ENCODE results near the gene S100A4.

DNA sequence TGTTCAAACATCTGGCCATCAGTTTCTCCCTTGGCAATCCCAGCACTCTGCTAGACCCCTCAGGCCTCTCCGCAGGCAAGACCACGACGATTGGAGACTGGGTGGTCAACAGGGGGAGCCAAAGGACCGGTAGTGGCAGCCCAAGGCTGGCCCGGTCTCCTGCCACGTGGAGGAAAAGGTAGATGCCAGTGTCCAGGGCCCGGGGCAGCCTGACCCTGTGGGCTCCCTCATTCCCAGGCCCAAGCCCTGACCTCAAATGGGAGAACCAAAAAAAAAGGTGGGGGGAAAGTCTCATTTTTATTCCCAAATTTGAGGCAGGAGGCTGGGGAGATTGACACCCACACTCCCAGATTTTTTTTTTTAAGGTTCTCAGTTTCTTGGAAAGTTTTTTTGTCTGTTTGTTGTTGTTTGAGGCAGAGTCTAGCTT is 34.6 kb downstream of the S100A4 start:
- TF ChIP-seq POLR2AphosphoS5 (IDR thresholded peaks at IDR 0.05; ENCODE audit: low read depth, low read length) (peak; percentile 41), TCF7L2 (IDR thresholded peaks at IDR 0.05; ENCODE audit: borderline replicate concordance, extremely low read depth, insufficient read depth, insufficient read length) (no peak), EZH2 (IDR thresholded peaks at IDR 0.05) (no peak), RAD21 (IDR thresholded peaks at IDR 0.05; ENCODE audit: low read depth) (peak; percentile 100), CEBPB (IDR thresholded peaks at IDR 0.05; ENCODE audit: low read depth) (no peak), MAX (IDR thresholded peaks at IDR 0.05) (peak; percentile 99), REST (IDR thresholded peaks at IDR 0.05; ENCODE audit: low read depth) (no peak), JUND (IDR thresholded peaks at IDR 0.05) (no peak), ZNF274 (IDR thresholded peaks at IDR 0.05; ENCODE audit: low read depth, low read length) (no peak), POLR2A (IDR thresholded peaks at IDR 0.05; ENCODE audit: borderline replicate concordance, extremely low read depth, insufficient read depth, insufficient read length) (no peak), CBX3 (IDR thresholded peaks at IDR 0.05; ENCODE audit: low read depth) (no peak; the same call in none of the 2 replicates)
- TF ChIP-seq, protein P1, sequence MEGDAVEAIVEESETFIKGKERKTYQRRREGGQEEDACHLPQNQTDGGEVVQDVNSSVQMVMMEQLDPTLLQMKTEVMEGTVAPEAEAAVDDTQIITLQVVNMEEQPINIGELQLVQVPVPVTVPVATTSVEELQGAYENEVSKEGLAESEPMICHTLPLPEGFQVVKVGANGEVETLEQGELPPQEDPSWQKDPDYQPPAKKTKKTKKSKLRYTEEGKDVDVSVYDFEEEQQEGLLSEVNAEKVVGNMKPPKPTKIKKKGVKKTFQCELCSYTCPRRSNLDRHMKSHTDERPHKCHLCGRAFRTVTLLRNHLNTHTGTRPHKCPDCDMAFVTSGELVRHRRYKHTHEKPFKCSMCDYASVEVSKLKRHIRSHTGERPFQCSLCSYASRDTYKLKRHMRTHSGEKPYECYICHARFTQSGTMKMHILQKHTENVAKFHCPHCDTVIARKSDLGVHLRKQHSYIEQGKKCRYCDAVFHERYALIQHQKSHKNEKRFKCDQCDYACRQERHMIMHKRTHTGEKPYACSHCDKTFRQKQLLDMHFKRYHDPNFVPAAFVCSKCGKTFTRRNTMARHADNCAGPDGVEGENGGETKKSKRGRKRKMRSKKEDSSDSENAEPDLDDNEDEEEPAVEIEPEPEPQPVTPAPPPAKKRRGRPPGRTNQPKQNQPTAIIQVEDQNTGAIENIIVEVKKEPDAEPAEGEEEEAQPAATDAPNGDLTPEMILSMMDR (IDR thresholded peaks at IDR 0.05 in 2 of 3, conservative IDR thresholded peaks at IDR 0.05 in 1 of 3; ENCODE audit: borderline replicate concordance in 1 of 3, insufficient read depth in 1 of 3, low read depth in 2 of 3, low read length in 2 of 3) = peak; percentile 90 to 95 (median 92)
- TF ChIP-seq, protein P2, sequence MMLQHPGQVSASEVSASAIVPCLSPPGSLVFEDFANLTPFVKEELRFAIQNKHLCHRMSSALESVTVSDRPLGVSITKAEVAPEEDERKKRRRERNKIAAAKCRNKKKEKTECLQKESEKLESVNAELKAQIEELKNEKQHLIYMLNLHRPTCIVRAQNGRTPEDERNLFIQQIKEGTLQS (IDR thresholded peaks at IDR 0.05) = no peak
